Stimulated activated naive CD8-positive, alpha-beta T cell treated with anti-CD3 and anti-CD28 coated beads, Interleukin-15, amount 100 ng/mL, for 72 hours (primary cell): ENCODE data around the gene DDX24.

Experiments
- ATAC-seq: fragments of 150-1000 bp; cut with Tn5 transposase; 2 replicates; pipeline ENCODE4 v1.10.0; 2021; ENCODE audit warnings: mild to moderate bottlenecking, moderate library complexity
- DNase-seq, 2 donors: peaks; one replicate each; pipeline ENCODE4 v3.0.0; 2021 to 2022
- H3K27ac Mint-ChIP-seq, 2 donors: one replicate each; pipeline ENCODE4 v1.8.0; 2022; ENCODE audit warnings: mild to moderate bottlenecking in 2 of 2, mixed read lengths in 2 of 2, moderate library complexity in 2 of 2
- H3K27me3 Mint-ChIP-seq: one replicate; pipeline ENCODE4 v1.8.0; 2022; ENCODE audit warnings: mixed read lengths
- H3K4me1 Mint-ChIP-seq: one replicate; pipeline ENCODE4 v1.8.0; 2022; ENCODE audit warnings: mild to moderate bottlenecking, mixed read lengths
- H3K4me3 Mint-ChIP-seq, 2 donors: one replicate each; pipeline ENCODE4 v1.8.0; 2022; ENCODE audit warnings: mild to moderate bottlenecking in 2 of 2, mixed read lengths in 2 of 2, moderate library complexity in 1 of 2
- H3K9me3 Mint-ChIP-seq, 2 donors: one replicate each; pipeline ENCODE4 v1.8.0; 2022; ENCODE audit warnings: mixed read lengths in 2 of 2

Gene DDX24

GRCh38 chr14:94026173-94026888 is 54.7 kb downstream of the DDX24 start, which contains the start of gene OTUB2:
Gene OTUB2, plus strand, starts transcription at chr14:94026340. Its CDS starts 198 bp downstream, at chr14:94026538.
- Mint-ChIP-seq H3K27ac (peak within 1 kb of the TSS in 1 of 2 donors; percentile 51), H3K27me3 (peaks cover 16% of the 10 kb centered on the region), H3K4me3 (peak within 1 kb of the TSS; percentile 72 to 75), H3K4me1 (peaks cover 33% of the 10 kb centered on the region), H3K9me3 (no peaks in the 10 kb centered on the region)
- peak; percentile 98 for ATAC-seq
- DNase-seq, result peak; percentile 96 to 98

- Mint-ChIP-seq H3K4me1 (peaks cover 39% of the 10 kb centered on the region), H3K4me3 (peak overlapping the region; percentile 72 to 75), H3K27me3 (peaks cover 16% of the 10 kb centered on the region), H3K27ac (no peak overlapping the region), H3K9me3 (no peaks in the 10 kb centered on the region)
- ATAC-seq (no peak), DNase-seq (no peak)
Observed at GRCh38 chr14:94025720-94026119, 55.3 kb downstream of the DDX24 start.

- no peak overlapping the region for H3K4me3 Mint-ChIP-seq
- DNase-seq (no peak), ATAC-seq (no peak)
- peaks cover 16% of the 10 kb centered on the region for H3K27me3 Mint-ChIP-seq
- H3K27ac Mint-ChIP-seq, result no peak overlapping the region
- no peaks in the 10 kb centered on the region for H3K9me3 Mint-ChIP-seq
- H3K4me1 Mint-ChIP-seq, result peaks cover 43% of the 10 kb centered on the region
Observed at GRCh38 chr14:94024549-94024948, 56.5 kb downstream of the DDX24 start.

- ATAC-seq (no peak), DNase-seq (no peak)
- no peaks in the 10 kb centered on the region for H3K9me3 Mint-ChIP-seq
- H3K4me1 Mint-ChIP-seq, result peaks cover 34% of the 10 kb centered on the region
- H3K4me3 Mint-ChIP-seq, result peak overlapping the region in 1 of 2 donors; percentile 34
- peak overlapping the region in 1 of 2 donors; percentile 78 for H3K27ac Mint-ChIP-seq
- peaks cover 19% of the 10 kb centered on the region for H3K27me3 Mint-ChIP-seq
Observed at GRCh38 chr14:94022532-94023411, 58.2 kb downstream of the DDX24 start.

GRCh38 chr14:94021416-94022157 is 59.4 kb downstream of the DDX24 start:
- Mint-ChIP-seq H3K27me3 (peaks cover 28% of the 10 kb centered on the region), H3K9me3 (no peaks in the 10 kb centered on the region), H3K4me3 (peak overlapping the region; percentile 26 to 30), H3K27ac (peak overlapping the region in 1 of 2 donors; percentile 34), H3K4me1 (peaks cover 34% of the 10 kb centered on the region)
- ATAC-seq, result peak; percentile 52
- DNase-seq, result peak in 1 of 2 donors; percentile 42

GRCh38 chr14:94021001-94021400 is 60.0 kb downstream of the DDX24 start:
- Mint-ChIP-seq H3K4me1 (peaks cover 32% of the 10 kb centered on the region), H3K27me3 (peaks cover 31% of the 10 kb centered on the region), H3K9me3 (no peaks in the 10 kb centered on the region), H3K4me3 (no peak overlapping the region), H3K27ac (peak overlapping the region in 1 of 2 donors; percentile 34)
- ATAC-seq, result no peak
- DNase-seq, result no peak

GRCh38 chr14:94020267-94020666 is 60.7 kb downstream of the DDX24 start:
- ATAC-seq (no peak), DNase-seq (no peak)
- Mint-ChIP-seq H3K4me1 (peaks cover 29% of the 10 kb centered on the region), H3K4me3 (no peak overlapping the region), H3K9me3 (no peaks in the 10 kb centered on the region), H3K27me3 (peaks cover 31% of the 10 kb centered on the region), H3K27ac (no peak overlapping the region)

- Mint-ChIP-seq H3K9me3 (no peaks in the 10 kb centered on the region), H3K27ac (no peak overlapping the region), H3K27me3 (peaks cover 37% of the 10 kb centered on the region), H3K4me1 (peaks cover 29% of the 10 kb centered on the region), H3K4me3 (no peak overlapping the region)
- no peak for DNase-seq
- no peak for ATAC-seq
Observed at GRCh38 chr14:94019329-94019728, 61.7 kb downstream of the DDX24 start.

GRCh38 chr14:94018308-94018707 is 62.7 kb downstream of the DDX24 start:
- ATAC-seq, result no peak
- Mint-ChIP-seq H3K27ac (peak overlapping the region in 1 of 2 donors; percentile 19), H3K4me1 (peaks cover 29% of the 10 kb centered on the region), H3K4me3 (no peak overlapping the region), H3K27me3 (peaks cover 30% of the 10 kb centered on the region), H3K9me3 (no peaks in the 10 kb centered on the region)
- no peak for DNase-seq

- Mint-ChIP-seq H3K27me3 (peaks cover 23% of the 10 kb centered on the region), H3K9me3 (no peaks in the 10 kb centered on the region), H3K4me3 (no peak overlapping the region), H3K4me1 (peaks cover 23% of the 10 kb centered on the region), H3K27ac (no peak overlapping the region)
- no peak for ATAC-seq
- no peak for DNase-seq
Observed at GRCh38 chr14:94016446-94016976, 64.5 kb downstream of the DDX24 start.

- ATAC-seq (no peak), DNase-seq (no peak)
- H3K27ac Mint-ChIP-seq, result no peak overlapping the region
- no peak overlapping the region for H3K4me3 Mint-ChIP-seq
- H3K9me3 Mint-ChIP-seq, result no peaks in the 10 kb centered on the region
- peaks cover 35% of the 10 kb centered on the region for H3K27me3 Mint-ChIP-seq
- H3K4me1 Mint-ChIP-seq, result peaks cover 23% of the 10 kb centered on the region
Observed at GRCh38 chr14:94015223-94015622, 65.8 kb downstream of the DDX24 start.

GRCh38 chr14:94014382-94014781 is 66.6 kb downstream of the DDX24 start:
- H3K27ac Mint-ChIP-seq, result no peak overlapping the region
- H3K27me3 Mint-ChIP-seq, result peaks cover 44% of the 10 kb centered on the region
- ATAC-seq (no peak), DNase-seq (no peak)
- H3K4me1 Mint-ChIP-seq, result peaks cover 32% of the 10 kb centered on the region
- no peak overlapping the region for H3K4me3 Mint-ChIP-seq
- no peaks in the 10 kb centered on the region for H3K9me3 Mint-ChIP-seq

- peak overlapping the region in 1 of 2 donors; percentile 9 for H3K27ac Mint-ChIP-seq
- H3K4me3 Mint-ChIP-seq, result peak overlapping the region; percentile 19 to 44
- DNase-seq (no peak), ATAC-seq (peak; percentile 53)
- no peaks in the 10 kb centered on the region for H3K9me3 Mint-ChIP-seq
- peaks cover 48% of the 10 kb centered on the region for H3K4me1 Mint-ChIP-seq
- peaks cover 39% of the 10 kb centered on the region for H3K27me3 Mint-ChIP-seq
Observed at GRCh38 chr14:94011795-94012194, 69.2 kb downstream of the DDX24 start.

- no peak overlapping the region for H3K27ac Mint-ChIP-seq
Observed at GRCh38 chr14:94010625-94011024, 70.4 kb downstream of the DDX24 start.

GRCh38 chr14:94009767-94010166 is 71.2 kb downstream of the DDX24 start:
- Mint-ChIP-seq H3K27ac (no peak overlapping the region), H3K27me3 (peaks cover 42% of the 10 kb centered on the region), H3K9me3 (no peaks in the 10 kb centered on the region), H3K4me1 (peaks cover 52% of the 10 kb centered on the region), H3K4me3 (no peak overlapping the region)
- ATAC-seq, result no peak
- no peak for DNase-seq

More at GRCh38 chr14:94010625-94011024, 70.4 kb downstream of the DDX24 start:
- no peak for ATAC-seq
- peaks cover 48% of the 10 kb centered on the region for H3K4me1 Mint-ChIP-seq
- H3K9me3 Mint-ChIP-seq, result no peaks in the 10 kb centered on the region
- DNase-seq, result no peak
- H3K27me3 Mint-ChIP-seq, result peaks cover 35% of the 10 kb centered on the region
- H3K4me3 Mint-ChIP-seq, result no peak overlapping the region
